GM12892 (cell line): ENCODE results near the gene GANC.
"Not testable (repeated sequence)": the region's sequence is repeated elsewhere in the genome, so short reads cannot be mapped to it uniquely, and the experiment has no call there.

Experiments used
- POLR2A ChIP-seq: IDR thresholded peaks from 2 replicates; pipeline ENCODE4 v1.6.1; 2011; ENCODE audit warnings: low read depth, low read length, control low read depth
- POLR2AphosphoS5 ChIP-seq: IDR thresholded peaks from 2 replicates; pipeline ENCODE4 v1.6.1; 2011; ENCODE audit warnings: low read depth, low read length, control low read depth

GRCh38 chr15:42336650-42337049 lies 63.6 kb downstream of the GANC start:
- not testable (repeated sequence) for TF ChIP-seq POLR2AphosphoS5, POLR2A
